Fibroblast of villous mesenchyme (primary cell): Measurements from ENCODE around the gene PTPRQ. TPM values are rescaled to one million over a fixed set of nuclear protein-coding genes. Genes with fewer than 3 reads are reported as not detected.
"Not testable (repeated sequence)": the region's sequence is repeated elsewhere in the genome, so short reads cannot be mapped to it uniquely, and the experiment has no call there.

Source experiments
- DNase-seq: peaks from one replicate; pipeline ENCODE4 v3.0.0-alpha.2; 2010; ENCODE audit warnings: low read depth
- H3K4me3 ChIP-seq: 2 replicates; pipeline ENCODE4 v1.5.1; 2011; ENCODE audit warnings: low read depth, mild to moderate bottlenecking, low read length
- total RNA-seq: library from RNA; depleted of rRNA; stranded (reverse); fragments of >200 nt; gene quantifications from 2 replicates; pipeline ENCODE4 v1.2.3, GENCODE V29; 2012
- TF ChIP-seq, protein P1 (sequence below): IDR thresholded peaks from 2 replicates; pipeline ENCODE4 v1.5.1; 2012; ENCODE audit warnings: low read depth, mild to moderate bottlenecking, low read length; ENCODE audit not compliant: insufficient read depth

Gene PTPRQ
- total RNA-seq, 1 donor = 5.6 TPM

DNA sequence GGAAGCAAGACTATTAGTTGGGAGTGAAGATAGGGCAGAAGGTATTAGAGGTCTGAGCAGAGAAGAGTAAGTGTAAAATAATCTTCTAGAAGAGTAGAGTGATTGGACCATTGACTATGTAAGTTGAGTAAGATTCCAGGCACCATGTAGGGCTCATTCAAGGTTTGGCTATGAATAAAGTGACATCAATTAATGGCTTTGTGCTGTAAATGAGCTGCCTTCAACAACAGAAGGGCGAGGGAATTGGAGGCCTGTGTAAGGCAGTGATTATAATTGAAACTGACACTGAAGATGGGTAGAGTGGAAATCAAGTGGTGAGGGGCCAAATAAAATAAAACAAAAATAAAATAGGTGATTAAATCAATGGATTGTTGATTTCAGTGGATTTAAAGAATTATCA lies 26.4 kb downstream of the PTPRQ start:
- TF ChIP-seq, protein P1, sequence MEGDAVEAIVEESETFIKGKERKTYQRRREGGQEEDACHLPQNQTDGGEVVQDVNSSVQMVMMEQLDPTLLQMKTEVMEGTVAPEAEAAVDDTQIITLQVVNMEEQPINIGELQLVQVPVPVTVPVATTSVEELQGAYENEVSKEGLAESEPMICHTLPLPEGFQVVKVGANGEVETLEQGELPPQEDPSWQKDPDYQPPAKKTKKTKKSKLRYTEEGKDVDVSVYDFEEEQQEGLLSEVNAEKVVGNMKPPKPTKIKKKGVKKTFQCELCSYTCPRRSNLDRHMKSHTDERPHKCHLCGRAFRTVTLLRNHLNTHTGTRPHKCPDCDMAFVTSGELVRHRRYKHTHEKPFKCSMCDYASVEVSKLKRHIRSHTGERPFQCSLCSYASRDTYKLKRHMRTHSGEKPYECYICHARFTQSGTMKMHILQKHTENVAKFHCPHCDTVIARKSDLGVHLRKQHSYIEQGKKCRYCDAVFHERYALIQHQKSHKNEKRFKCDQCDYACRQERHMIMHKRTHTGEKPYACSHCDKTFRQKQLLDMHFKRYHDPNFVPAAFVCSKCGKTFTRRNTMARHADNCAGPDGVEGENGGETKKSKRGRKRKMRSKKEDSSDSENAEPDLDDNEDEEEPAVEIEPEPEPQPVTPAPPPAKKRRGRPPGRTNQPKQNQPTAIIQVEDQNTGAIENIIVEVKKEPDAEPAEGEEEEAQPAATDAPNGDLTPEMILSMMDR = no peak
- DNase-seq = no peak
- H3K4me3 ChIP-seq = no peak overlapping the region

DNA sequence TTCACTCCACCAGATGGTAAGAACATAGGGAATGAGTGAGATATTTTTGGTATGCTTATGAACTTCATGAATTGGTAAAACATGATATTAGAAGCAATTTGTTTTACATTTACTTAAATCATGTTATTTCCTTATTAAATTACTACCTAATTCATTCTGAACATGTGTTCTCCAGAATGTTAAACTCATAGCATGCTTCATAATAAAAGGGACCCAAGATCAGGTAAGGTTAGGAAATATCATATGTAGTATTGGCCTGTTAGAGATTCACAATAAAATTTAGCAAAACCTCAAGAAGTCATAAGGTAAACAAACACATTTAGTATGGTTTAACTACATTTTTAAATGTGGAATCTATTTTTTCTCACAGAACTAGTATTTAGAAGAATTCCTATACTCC lies 28.2 kb downstream of the PTPRQ start:
- DNase-seq = no peak
- no peak overlapping the region for H3K4me3 ChIP-seq
- TF ChIP-seq, protein P1 = no peak

DNA sequence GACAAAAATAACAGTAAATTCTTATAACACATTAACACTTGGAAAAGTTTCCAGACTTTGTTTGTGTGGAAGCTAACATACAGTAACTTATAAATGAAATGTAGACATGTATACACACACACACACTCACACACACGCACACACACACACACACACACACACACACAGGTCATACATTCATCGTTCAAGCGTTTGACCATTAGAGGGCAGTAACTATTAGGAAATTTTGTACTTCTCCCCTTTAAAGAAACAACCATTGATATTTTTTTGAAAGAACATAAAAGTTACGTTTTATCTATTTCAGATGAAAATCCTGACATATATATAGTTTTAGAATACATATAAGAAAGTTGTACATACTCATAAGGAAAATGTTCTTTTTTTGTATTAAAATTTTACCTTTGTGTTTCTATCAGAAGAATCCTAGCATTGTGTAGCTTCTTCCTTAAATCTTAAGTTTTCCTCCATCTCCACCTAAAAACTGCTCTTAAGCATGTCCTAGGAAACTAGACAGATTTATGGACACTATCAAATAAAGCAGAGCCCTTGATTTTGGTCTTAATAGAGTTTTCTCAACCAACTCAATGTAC lies 29.0 kb downstream of the PTPRQ start:
- DNase-seq = peak; percentile 78
- TF ChIP-seq, protein P1 = peak; percentile 64
- no peak overlapping the region for H3K4me3 ChIP-seq

DNA sequence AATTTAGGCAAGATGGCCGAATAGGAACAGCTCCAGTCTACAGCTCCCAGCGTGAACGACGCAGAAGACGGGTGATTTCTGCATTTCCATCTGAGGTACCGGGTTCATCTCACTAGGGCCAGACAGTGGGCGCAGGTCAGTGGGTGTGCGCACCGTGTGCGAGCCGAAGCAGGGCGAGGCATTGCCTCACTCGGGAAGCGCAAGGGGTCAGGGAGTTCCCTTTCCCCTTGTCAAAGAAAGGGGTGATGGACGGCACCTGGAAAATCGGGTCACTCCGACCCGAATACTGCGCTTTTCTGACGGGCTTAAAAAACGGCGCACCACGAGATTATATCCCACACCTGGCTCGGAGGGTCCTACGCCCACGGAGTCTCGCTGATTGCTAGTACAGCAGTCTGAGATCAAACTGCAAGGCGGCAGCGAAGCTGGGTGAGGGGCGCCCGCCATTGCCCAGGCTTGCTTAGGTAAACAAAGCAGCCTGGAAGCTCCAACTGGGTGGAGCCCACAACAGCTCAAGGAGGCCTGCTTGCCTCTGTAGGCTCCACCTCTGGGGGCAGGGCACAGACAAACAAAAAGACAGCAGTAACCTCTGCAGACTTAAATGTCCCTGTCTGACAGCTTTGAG lies 33.6 kb downstream of the PTPRQ start:
- DNase-seq = not testable (repeated sequence)
- peak overlapping the region; percentile 36 for H3K4me3 ChIP-seq

DNA sequence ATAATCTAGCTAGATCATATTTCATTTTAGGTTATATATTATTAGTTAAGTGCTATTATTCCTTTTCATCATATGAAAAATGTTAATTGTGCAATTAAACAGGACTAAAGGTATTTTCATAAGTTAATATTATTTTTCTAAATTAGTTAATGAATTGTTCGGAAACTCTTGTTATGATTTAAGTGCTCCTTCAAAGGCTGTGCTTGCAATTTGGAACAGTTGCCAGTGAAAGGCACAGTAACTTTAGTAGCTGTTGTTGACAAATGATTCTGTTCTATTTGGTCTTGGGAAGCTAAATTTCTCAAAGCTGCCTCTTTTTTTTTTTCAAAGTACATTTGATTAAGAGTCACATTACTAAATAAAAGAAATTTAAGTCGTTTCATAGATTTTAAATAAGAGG lies 40.7 kb downstream of the PTPRQ start:
- no peak for DNase-seq
- TF ChIP-seq, protein P1 = no peak
- H3K4me3 ChIP-seq = no peak overlapping the region

DNA sequence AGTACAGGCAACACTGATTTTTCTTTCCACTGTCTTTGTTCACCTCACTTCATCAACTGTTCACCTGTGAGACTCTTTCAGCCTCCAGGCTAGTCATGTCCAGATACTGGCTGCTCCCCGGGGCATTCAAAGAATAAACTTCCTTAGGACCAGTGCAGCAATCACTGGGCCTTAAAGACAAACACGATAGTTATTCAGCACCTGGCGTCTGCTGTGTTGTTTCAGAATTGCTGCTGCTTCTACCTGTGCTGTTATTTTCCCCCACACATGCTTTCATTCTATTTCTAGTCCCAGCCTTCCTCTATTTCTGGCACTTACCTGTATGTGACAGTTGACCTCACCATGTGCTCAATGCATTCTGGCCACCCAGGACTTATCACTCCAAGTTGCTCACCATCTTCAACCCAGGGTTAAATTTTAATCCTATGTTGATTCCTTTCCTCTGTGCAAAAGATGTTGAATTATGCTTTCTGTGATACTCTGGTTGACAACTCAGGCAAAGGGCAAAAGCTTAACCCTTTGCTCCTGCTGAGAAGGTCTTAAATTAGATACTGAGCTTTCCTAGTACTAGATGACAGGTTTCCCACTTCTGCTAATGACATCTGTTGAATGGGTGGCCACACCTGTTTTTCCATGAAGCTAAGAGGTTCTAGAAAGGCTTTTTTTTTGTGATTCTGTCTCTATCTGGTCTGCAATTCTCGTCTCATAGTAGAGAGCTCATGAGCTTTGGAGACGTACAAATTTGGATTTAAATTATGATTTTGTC lies 41.4 kb downstream of the PTPRQ start:
- TF ChIP-seq, protein P1 = no peak
- H3K4me3 ChIP-seq = no peak overlapping the region
- DNase-seq = no peak

DNA sequence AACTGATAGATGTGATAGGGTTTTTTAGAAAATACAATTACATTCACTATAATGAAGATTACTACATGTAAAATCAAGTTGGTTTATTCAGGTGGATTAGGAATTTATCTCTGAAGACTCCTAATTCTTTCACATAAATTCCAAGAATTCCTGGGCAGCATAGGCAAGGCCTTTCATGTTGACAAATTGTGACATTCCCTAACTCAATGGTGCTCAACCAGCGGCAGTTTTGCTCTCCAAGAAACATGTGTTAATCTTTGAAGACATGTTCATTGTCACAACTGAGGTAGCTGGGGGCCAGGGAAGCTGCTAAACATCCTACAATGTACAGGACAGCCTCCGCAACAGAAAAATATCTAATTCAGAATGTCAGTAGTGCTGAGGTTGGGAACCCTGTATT lies 46.3 kb downstream of the PTPRQ start:
- TF ChIP-seq, protein P1 = no peak
- no peak overlapping the region for H3K4me3 ChIP-seq
- no peak for DNase-seq
